Keratinocyte (primary cell): ENCODE data around the gene MVB12B.

ENCODE experiments used
- CTCF ChIP-seq, 3 experiments: IDR thresholded peaks in 1 of 3; conservative IDR thresholded peaks in 1 of 3; optimal IDR thresholded peaks in 1 of 3; 2 replicates in 2 of 3; 3 replicates in 1 of 3; pipeline versions ENCODE3 to v1.5.1; 2011; ENCODE audit warnings: low read length in 3 of 3, mild to moderate bottlenecking in 3 of 3, moderate library complexity in 2 of 3, control low read depth in 1 of 3, inconsistent platforms in 1 of 3; ENCODE audit not compliant: insufficient read depth in 2 of 3; ENCODE audit errors: extremely low read depth in 1 of 3
- EZH2 ChIP-seq: IDR thresholded peaks from one replicate; pipeline ENCODE4 v1.6.1; 2012; ENCODE audit warnings: inconsistent platforms, mild to moderate bottlenecking, low read length, moderate library complexity

GRCh38 chr9:126388964-126389708, 62.5 kb downstream of the MVB12B start:
- TF ChIP-seq CTCF (optimal IDR thresholded peaks at IDR 0.05 in 1 of 3, IDR thresholded peaks at IDR 0.05 in 1 of 3, conservative IDR thresholded peaks at IDR 0.05 in 1 of 3; ENCODE audit: extremely low read depth in 1 of 3, insufficient read depth in 2 of 3, low read length in 3 of 3) = no peak
- TF ChIP-seq EZH2 = no peak
